ENCODE measurements around the gene SLC24A3. TPM values are rescaled to one million over a fixed set of nuclear protein-coding genes. Genes with fewer than 3 reads are reported as not detected.

SLC24A3 gene
- total RNA-seq, 1 donor from 2014 or later: 13.1 TPM

DNA sequence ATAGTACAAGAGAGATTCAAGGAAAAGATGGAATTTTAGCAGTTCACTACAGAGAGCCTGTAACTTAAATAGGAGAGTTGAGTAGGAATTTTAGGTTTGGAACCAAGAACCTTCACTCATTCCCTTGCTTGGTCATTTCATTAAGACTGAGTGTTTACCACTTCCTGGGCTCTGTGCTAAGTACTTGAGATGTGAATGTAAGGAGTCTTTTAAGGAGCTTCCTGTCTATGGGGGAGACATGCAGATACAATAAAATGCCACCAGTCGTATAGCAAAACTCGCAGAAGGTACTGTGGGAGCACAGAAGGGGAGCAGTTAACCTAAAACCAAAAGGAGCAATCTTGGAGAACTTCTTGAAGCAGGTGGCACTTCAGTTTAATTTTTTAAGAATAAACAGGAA lies 204.2 kb downstream of the SLC24A3 start:
- H3K4me1 ChIP-seq: no peaks in the 10 kb centered on the region
- no peaks in the 10 kb centered on the region for H3K9me3 ChIP-seq

DNA sequence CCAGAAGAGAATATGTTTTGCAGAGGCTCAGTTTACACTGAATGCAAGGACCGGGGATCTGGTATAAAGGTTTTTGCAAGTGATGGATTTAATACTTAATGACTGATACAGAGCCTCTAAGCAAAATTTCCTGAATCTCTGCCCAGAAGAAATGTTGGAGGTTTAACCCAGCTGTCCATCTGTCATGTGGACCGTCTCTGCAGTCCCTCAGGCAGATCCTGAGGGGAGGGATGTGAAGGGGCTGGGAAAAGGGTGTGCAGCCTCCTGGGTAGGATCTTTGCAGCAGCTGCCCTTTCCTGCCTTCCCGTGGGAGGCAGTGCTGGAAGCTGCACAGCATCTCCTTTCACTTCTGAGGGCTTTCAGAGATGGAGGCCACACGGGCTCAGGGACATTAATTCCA lies 207.0 kb downstream of the SLC24A3 start:
- intact Hi-C loops (cut with DNase I): no loop called here
- Histone ChIP-seq H3K4me1 (no peaks in the 10 kb centered on the region), H3K27ac (no peak overlapping the region), H3K9me3 (no peaks in the 10 kb centered on the region), H3K4me3 (no peak overlapping the region), H3K36me3 (no peaks in the 10 kb centered on the region), H3K27me3 (no peaks in the 10 kb centered on the region)
- no peak for ATAC-seq
- no peak for DNase-seq
- TF ChIP-seq, protein P1, sequence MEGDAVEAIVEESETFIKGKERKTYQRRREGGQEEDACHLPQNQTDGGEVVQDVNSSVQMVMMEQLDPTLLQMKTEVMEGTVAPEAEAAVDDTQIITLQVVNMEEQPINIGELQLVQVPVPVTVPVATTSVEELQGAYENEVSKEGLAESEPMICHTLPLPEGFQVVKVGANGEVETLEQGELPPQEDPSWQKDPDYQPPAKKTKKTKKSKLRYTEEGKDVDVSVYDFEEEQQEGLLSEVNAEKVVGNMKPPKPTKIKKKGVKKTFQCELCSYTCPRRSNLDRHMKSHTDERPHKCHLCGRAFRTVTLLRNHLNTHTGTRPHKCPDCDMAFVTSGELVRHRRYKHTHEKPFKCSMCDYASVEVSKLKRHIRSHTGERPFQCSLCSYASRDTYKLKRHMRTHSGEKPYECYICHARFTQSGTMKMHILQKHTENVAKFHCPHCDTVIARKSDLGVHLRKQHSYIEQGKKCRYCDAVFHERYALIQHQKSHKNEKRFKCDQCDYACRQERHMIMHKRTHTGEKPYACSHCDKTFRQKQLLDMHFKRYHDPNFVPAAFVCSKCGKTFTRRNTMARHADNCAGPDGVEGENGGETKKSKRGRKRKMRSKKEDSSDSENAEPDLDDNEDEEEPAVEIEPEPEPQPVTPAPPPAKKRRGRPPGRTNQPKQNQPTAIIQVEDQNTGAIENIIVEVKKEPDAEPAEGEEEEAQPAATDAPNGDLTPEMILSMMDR (IDR thresholded peaks at IDR 0.05): no peak

More for the DNA sequence above, 204.2 kb downstream of the SLC24A3 start:
- no peak for ATAC-seq
- intact Hi-C loops (cut with DNase I): no loop called here
- no peak for DNase-seq
- no peaks in the 10 kb centered on the region for H3K27me3 ChIP-seq
- no peak overlapping the region for H3K27ac ChIP-seq
- no peaks in the 10 kb centered on the region for H3K36me3 ChIP-seq
- no peak overlapping the region for H3K4me3 ChIP-seq
- TF ChIP-seq, protein P1 (IDR thresholded peaks at IDR 0.05): no peak

DNA sequence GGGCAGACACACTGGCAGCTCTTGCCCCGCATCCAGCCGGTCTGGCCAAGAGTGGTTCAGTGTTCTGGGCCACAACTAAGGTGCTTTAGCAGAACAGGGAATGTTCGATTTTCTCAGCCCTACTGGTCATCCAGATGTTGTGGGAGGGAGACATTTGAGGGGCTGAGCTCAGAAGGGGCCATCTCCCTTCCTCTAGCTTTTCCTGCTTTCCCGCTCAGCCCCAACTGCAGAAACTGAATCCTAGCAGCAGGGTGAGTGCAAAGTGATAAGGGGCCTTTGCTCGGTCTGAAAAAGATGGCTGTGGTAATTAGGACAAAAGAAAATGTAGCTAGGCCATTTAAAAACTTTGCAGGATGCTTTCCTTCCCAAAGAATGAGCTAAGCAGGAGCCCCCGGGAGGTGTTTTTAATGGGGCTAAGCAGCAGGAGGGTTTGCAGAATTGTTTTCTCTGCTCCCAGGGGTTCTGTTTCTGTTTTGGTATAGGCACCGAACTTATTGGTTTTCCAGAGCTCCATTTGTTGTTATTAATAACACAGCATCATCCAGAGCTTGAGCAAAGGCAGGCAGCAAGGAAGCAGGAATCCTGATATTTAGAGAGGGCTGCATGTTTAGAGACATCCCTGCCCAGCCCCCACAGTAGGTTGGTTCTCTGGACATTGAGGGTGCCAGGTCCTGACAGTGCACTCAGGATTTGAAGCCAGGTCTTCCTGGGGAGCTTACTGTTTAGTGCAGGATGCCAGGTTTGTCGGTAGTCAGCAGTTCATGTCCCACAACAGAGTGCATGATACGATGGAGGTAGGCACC lies 210.9 kb downstream of the SLC24A3 start:
- intact Hi-C loops (cut with DNase I): no loop called here
- no peak for ATAC-seq
- TF ChIP-seq, protein P1 (IDR thresholded peaks at IDR 0.05): no peak
- Histone ChIP-seq H3K9me3 (no peaks in the 10 kb centered on the region), H3K4me1 (peaks cover 9% of the 10 kb centered on the region), H3K36me3 (no peaks in the 10 kb centered on the region), H3K4me3 (no peak overlapping the region), H3K27me3 (no peaks in the 10 kb centered on the region), H3K27ac (no peak overlapping the region)
- no peak for DNase-seq

DNA sequence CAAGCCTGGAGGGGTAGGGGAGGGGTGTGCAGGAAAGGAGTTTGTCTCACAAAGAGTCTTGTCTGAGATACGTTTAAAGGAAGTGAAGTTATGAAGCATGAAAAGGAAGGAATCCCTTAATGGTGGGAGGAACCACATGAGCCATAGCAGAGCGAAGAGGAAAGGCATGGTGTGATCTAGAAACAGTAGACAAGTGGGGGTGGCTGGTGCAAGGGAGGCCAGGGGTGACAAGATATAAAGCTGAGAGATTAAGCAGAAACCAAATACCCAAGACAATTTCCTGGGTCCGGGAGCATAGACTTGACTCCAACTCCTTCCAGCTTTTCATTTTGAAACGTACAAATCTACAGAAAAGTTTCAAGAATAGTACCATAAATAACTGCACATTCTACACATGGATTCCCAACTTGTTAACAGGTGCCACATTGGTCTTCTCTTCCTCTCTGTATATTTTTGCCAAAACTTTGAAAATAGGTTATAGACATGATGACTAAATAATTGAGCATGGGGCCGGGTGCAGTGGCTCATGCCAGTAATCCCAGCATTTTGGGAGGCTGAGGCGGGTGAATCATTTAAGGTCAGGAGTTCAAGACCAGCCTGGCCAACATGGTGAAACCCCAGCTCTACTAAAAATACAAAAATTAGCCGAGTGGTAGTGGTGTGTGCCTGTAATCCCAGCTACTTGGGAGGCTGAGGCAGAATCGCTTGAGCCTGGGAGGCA lies 211.6 kb downstream of the SLC24A3 start:
- Histone ChIP-seq H3K4me1 (peaks cover 9% of the 10 kb centered on the region), H3K27ac (no peak overlapping the region), H3K4me3 (no peak overlapping the region), H3K27me3 (no peaks in the 10 kb centered on the region), H3K9me3 (no peaks in the 10 kb centered on the region), H3K36me3 (no peaks in the 10 kb centered on the region)
- intact Hi-C loops (cut with DNase I): no loop called here
- DNase-seq (no peak), ATAC-seq (no peak)
- TF ChIP-seq, protein P1 (IDR thresholded peaks at IDR 0.05): no peak

DNA sequence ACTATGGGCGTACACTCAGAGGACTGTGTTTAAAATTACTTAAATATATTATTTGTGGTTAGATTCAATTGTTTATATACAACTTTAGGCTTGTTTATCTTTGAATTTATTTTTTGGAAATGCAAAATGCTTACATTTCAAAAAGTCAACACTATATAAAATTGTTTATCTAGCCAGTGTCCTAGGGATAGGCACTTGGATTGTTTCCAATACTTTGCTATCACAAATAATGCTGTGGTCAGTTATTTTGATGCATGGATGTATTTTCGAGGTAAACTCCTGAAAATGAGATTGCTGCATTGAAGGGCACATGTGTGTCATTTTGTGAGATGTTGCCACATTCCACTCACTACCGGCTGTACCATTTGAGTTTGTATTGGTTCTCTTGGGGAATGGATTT lies 213.9 kb downstream of the SLC24A3 start:
- no peak for ATAC-seq
- Histone ChIP-seq H3K4me1 (peaks cover 9% of the 10 kb centered on the region), H3K27me3 (no peaks in the 10 kb centered on the region), H3K9me3 (no peaks in the 10 kb centered on the region), H3K27ac (no peak overlapping the region), H3K4me3 (no peak overlapping the region), H3K36me3 (no peaks in the 10 kb centered on the region)
- intact Hi-C loops (cut with DNase I): no loop called here
- TF ChIP-seq, protein P1 (IDR thresholded peaks at IDR 0.05): no peak
- DNase-seq: no peak

Measured in upper lobe of right lung (tissue), 1 donor.